HG03025 (cell line): ENCODE data around the gene LRFN2.

Experiments
- ATAC-seq: cut with Tn5 transposase; IDR thresholded peaks from one replicate; pipeline ENCODE4 v1.9.1; 2021; ENCODE audit warnings: mild to moderate bottlenecking, moderate library complexity; ENCODE audit not compliant: unreplicated experiment, low FRiP score

Gene LRFN2

DNA sequence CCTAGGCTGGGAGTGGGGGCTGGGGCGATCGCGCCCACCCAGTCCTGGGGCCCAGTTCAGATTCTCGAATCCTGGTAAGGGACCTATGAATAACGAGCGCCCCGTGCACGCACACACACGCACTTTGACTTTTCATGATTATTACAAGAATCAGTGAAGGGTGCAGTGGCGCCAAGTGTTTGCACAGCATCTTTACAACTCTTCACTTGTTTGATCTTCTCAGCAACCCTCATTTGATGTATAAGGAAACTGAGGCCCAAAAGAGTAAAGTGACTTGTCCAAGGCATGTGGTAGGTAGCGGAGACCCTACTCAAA, 863 bp upstream of the LRFN2 start:
- ATAC-seq, result peak; percentile 17

DNA sequence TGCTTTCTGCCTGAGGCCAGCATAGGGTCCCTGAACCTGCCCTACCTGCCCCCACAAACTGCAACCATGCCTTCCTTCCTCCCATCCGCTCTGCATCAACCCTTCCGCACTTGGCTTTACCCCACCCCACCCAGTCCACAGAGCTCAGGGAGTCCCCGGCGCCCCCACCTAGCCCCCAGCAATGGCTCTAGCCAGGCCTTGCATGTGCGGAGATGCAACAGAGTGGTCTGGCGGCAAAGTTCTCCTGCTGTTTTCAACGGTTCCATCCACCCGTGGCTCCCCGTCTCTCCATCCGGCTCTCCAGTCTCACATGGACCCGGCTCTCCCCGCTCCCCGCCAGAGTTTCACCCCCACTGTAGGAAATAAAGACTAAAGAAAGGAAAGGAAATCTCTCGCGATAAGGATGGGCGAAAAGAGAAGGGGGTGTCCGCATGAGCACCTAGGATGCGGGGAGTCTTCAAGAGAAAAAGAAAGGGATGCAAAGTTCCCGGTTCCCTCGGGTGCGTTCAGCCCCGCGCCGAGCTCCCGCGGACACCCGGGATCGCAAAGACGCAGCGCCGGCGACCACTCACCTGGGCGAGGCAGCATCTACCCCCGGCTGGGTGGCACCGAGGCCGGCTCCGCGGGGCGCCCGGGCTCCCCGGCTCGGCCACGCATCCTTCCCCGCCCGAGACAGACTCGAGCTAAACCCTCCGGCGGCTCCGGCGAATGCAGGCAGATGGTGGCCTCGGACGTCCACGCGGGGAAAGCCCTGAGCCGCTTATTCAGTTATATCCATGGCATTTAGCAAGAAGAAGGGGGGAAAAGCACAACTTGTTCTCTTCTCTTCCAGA, 579 bp downstream of the LRFN2 start:
- ATAC-seq, result no peak

DNA sequence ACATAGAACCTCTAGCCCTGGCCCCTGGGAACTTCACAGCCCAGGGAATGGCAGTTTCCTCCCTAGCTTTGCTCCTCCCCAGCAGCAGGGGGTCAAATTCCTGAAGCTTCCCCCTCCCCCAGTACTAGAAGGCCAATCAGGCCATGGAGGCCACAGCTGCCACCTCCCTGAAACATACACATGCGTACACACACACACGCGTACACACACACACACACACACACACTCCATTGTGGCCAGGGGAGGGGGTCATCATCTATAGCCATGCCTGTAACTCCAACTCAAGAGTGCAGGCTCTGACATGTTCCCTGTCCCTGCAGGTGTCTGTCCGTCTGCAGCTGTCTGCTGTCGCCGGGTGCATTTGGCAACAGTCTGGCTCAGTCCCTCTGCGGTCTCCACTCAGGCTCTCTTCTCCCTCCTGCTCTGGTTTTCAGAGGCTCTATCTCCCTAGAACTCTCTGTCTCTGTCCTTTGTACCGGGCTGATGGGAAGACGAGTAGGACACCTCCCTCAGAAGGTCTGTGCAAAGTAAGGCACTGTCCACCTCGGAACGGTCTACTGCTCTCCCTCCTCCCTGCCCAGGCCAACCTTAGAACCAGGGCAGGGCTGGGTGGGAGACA, 1.4 kb downstream of the LRFN2 start:
- no peak for ATAC-seq

DNA sequence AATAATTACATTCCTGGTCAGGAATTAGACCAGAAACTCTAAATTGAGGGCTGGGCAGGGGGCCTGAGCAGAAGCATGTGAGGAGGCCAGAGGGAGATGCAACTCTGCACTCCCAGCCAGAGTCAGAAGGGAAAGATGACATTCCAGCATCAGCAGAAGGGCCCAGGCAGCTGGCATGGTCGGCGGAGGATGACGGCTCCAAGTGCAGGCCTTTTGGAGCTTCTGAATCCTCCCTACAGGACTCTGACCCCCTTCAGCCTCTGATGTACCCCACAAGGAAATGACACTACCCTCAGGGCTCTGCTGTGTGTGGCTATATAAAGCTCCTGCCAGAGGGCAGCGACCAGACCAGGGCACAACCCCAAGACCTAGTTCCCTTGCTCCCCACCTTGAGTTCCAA, 1.9 kb downstream of the LRFN2 start:
- ATAC-seq, result no peak

DNA sequence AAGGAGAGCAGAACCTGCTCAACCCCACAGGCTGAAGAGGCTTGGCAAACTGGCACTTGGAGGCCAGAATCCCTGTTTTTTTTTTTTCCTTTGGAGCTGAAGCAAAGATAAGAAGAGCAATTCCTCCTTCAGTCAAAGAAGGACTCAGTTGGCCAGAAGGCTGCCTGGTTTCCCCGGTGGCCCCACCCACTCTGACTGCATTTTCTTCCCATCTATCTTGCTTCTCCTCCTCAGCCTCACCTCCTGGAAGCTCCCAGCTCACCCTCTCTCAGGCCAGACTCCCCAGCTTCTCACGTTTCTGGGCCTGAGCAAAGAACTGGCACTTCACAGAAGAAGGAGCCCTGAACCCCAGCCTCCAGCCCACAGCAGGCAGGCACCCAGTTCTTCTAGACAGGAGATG, 2.4 kb downstream of the LRFN2 start:
- ATAC-seq, result no peak

DNA sequence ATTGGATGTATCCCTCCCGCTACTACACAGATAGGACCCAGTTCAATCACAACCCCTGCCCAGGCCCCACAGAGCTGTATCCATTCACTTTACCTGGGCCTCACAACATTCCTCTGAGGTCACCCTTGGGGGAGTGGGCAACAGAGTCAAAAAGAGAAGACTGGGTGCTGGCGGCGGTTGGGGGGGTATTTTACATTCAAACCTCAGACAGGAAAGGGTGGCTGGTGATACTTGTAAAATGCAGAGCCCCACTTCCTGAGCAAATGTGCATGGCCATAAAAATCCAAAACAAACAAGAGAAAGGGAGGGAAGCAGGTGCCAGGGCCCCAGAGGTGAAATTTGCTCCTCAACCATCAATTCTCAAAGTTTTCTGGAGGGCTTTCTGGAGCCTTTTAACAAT, 3.5 kb downstream of the LRFN2 start:
- no peak for ATAC-seq

DNA sequence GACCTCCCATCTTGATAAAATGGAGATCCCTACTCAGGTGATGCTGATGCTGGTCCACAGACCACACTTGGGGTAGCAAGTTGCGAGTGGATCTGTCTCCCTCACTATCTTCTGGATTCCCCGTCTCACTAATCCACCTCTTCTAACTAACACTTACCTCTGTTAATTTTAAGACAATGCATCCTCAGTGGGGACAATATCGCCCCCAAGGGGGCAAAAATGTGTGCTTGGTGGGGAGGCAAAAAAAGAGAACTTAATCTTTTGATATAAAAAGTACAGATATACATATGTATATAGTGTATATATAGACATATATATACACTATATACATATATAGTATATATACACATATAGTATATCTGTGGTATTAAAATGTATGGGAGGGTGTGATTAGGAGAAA, 4.3 kb downstream of the LRFN2 start:
- ATAC-seq, result no peak

DNA sequence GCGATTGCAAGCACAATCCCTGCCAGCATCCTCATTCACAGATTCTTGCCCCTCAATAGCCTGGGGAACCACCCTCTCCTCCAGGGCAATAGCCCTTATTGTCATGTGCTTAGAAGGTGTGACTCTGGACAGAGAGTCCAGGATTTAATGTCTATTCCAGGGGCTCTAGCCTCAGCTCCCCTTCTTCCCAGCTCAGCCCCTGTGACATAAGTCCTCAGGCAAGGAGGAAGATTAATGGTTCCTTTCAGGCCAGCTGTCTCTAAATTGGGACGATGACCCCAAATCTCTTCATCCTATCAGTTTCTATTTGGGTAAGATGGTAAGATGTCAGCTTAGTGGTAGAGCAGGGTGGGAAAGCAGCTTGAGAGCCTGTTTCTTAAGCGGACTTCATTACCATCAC, 8.1 kb downstream of the LRFN2 start:
- no peak for ATAC-seq

DNA sequence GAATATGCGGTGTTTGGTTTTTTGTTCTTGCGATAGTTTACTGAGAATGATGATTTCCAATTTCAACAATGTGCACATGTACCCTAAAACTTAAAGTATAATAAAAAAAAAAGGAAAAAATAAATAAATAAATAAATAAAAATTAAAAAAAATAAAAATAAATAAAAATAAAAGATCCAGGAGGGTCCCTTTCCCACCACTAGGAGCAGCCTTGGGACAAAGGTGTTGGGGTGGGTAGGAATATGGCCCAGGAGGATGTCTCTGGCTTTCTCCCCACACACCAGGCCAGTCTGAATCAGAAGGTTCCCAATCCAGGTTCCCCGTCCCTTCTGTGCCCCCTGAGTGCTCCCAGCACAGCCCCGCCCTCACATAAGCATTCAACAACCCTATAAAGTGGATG, 9.5 kb downstream of the LRFN2 start:
- no peak for ATAC-seq

DNA sequence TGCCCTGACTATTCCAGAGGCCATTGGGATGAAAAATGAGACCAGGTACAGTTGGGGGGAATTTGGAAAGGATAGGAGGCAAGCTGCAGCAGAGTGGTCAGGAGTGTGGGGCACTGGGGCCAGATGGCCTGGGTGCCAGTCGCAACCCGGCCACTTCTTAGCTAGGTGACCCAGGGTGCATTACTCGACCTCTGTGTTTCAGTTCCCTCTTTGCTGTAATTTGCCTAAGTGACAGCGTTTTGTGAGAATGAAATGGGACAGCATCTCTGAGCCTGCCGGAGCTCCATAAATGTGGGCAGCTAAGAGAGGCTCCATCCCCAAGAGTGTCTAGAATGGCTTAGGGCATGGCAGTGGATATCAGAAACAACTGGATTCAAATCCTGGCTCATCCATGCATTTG, 13.9 kb downstream of the LRFN2 start:
- no peak for ATAC-seq

DNA sequence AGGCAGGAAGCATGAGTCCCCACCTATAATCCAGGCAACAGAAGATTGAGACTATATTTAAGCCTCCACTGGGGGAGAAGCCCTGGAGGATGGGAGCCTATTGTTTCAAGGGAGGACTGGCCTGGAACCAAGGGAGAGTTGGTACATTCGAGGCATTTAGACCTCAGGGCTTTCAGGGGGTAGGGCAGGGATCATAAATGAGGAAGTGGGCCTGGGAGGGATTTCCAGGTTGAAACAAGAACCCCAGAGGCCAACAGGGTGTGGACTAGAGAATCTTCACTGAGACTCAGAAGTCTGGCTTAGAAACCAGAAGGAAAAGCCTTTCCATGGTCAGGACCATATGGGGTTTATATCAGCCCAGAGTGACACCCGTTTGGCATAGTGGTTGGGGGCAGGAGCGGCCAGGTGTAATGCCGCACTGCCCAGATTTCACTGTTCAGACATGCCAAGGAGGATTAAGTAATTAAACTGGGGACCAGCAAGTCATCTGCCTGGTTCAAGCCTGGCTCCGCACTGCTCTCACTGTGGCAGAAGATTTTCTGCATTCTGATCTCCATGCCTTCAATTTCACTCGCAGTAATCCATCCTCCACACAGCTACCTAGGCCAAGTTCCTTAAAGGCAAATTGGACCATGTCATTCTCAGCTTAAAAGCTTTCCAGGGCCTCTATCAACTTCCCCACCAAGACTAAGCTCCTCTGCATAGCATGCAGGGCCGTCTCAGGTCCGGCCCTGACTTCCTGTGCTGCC, 17.8 kb downstream of the LRFN2 start:
- no peak for ATAC-seq

DNA sequence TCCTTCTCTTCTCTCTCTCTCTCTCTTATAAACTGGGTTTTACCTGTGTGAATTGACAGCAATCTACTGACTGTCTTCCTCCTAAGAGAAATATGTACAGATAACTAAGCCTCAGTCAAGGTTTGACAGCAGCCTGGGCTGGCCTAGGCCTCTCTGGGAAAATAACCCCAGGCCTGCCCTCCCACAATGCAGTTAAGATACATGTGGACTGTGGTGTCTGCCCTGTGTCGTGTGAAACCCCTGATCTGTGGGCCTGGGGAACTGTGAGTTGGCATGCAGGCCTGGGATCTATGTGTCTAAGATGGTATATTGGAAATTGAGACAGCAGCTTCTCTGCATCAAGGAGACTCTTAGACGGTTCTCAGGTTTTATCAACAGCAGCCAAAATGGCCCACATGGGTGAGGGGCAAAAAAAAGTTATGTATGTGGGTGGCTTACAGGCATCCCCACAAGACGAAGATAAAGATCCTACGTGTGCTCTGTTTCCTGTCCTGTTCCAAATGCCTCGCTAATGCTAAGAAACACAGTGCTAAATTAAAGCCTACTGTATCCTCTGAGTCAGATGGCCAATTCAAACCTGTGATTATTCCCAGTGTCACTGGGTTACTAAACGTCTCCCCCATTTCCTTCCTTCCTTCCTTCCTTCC, 19.0 kb downstream of the LRFN2 start:
- ATAC-seq, result no peak

DNA sequence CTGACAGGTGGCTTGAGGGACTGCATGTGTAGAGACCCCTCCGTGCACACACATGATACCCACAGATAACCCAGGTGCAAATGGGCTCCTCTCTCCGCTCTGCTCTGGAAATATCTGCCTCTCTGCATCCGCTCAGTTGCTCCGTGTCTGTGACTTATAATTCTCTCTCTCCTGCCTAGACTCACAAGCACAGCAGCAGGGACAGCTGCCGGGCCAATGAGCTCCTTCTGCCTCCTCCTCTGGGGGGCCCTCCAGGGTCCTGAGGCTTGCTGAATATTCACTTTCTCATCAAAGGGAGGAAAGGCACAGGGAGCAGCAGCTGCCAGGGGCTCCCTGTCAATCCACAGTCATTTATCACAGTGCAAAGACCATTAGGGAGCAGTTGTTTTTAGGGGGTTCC, 24.1 kb downstream of the LRFN2 start:
- no peak for ATAC-seq

DNA sequence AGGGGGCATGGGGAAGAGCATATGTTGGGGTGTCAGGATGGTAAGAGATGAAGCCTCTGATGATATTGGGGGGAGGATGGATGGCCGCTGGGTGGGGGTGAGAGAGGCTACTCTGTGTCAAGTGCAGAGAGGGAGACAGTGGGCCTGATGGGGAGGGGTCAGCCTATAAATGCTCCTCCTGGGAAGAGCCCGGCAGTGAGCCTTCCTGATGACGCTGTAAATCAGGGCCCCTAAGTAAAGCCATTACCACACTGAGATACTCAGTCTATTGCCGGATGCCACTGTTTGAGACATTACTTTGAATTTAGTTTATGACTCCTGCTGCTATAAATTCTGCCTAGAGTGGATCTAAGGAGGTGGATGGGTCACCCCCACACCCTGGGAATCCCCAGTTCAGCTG, 28.1 kb downstream of the LRFN2 start:
- no peak for ATAC-seq

DNA sequence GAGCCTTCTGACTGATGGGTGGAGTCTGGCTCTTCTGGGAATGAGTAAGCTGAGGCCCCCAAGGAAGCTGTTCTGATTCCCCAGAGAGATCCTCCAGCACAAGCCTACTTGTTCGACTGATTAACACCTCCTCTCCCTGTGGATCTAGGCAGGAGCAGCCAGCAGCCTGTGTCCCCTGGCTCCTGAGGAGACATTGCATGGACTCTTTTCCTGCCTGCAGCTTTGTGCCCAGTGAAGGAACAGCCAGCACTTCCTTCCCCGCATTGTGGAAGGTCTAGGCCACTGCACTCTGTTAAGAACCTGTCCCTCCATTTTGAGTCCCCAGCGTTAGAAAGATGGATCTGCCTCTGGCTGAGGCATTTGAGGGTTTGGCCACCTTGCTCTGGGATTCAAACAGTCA, 29.1 kb downstream of the LRFN2 start:
- no peak for ATAC-seq

DNA sequence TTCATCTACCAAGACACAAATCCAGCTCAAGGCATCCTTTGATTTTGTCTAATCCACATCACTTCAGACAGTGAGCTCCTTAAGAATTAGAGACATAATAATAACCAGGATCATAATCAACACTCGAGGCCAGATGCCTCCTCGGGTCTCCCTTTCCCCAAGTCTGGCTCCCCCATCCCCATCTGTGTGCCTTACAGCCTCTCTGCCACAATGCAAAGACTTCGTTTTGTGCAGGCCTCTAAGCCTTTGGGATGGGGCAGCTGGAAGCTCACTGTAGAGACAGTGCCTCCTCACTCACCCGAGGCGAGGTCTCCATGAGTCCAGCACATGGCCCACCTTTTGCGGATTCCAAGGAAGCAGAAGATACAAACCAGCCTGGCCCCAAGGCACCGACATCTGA, 30.3 kb downstream of the LRFN2 start:
- ATAC-seq, result no peak

DNA sequence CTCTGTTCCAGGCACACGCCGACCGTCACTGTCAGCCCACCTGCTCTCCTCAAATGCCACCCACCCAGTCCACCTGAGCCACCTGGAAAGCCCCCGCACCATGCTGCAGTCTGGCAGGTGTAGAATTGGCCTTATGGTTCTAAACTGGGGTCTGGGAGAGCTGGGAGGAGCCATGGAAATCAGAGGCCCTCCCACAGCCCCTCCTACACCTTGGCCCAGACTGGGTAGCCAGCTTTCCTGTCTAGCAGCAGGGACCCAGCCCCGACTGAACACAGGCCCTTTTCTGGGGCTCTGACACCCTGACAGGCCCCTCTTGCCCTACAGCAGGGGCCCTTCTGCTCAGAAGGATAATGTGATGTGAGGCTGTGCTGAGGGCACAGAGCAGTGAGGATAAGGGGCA, 31.1 kb downstream of the LRFN2 start:
- ATAC-seq, result no peak

DNA sequence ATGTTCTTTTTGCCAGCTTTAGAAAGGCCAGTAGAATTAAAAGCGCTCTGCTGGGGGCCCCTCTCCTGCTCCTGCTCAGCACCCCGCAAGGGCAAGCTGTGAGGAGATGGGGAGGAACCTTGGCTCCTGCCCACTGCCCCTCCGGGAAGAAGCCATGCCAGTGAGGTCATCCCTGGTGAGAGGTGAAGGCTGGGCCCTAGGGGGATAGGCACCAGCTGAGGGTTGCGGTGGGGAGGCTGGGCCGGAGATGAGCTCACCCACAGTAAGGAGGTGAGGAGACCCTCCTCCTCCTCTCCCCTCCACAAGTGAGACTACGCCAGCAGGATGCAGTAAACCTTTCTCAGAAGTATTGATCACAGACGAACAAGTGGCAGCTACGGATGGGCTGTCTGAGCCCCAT, 32.1 kb downstream of the LRFN2 start:
- no peak for ATAC-seq

DNA sequence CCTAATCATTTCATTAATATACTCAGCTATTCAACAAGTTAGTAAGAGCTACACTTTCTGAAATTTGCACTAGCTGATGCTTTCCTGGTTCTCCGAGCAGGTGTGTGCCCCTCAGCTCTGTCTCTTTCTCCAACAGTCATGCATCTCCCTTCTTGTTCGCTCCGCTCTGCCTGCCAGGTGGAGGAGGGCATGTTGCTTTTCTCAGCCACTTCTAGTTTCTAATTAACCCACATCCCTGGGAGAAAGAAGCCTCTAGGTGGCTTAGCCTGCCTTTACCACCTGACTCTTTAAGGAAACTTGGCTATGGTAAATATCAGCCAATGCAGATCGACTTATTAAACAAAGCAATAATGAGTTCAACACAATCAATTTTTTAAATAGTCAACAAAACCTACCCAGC, 34.2 kb downstream of the LRFN2 start:
- no peak for ATAC-seq

DNA sequence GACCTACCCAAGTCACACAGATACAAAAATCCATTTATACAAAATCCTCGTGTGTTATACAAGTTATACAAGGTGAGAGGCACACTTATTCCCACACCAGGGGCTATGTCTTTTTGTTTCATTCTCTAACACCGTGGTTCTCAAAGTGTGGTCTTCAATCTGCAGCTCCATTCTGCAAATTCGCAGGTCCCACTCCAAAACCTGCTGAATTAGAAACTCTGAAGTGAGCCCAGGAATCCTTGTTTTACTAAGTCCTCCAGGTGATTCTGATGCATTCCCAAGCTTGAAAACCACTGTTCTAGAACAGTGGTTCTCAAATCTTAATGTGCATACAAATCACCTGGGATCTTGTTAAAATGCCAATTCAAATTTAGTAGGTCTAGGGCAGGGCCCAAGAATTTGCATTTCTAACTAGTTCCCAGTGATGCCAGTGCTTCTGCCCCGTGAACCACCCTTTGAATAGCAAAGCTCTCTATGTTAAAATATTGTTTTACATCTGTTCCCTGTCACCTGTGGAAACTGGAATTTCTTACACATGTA, 35.1 kb downstream of the LRFN2 start:
- ATAC-seq, result no peak
